Lung (tissue), 12 donors: ENCODE results near the gene SLC7A5. TPM values are rescaled to one million over a fixed set of nuclear protein-coding genes. Genes with fewer than 3 reads are reported as not detected.
"Not testable (repeated sequence)": the region's sequence is repeated elsewhere in the genome, so short reads cannot be mapped to it uniquely, and the experiment has no call there.

ENCODE experiments used
- ATAC-seq: fragments of 200-7000 bp; cut with Tn5 transposase; one replicate; pipeline ENCODE4 v1.9.1; 2020; ENCODE audit warnings: moderate number of reproducible peaks; ENCODE audit not compliant: insufficient read depth, low FRiP score
- DNase-seq, 3 donors: peaks; one replicate each; pipeline ENCODE4 v3.0.0-alpha.2; 2013 to 2017
- H3K27ac ChIP-seq, 2 donors: one replicate each; pipeline ENCODE4 v1.5.1; 2013; ENCODE audit warnings: mild to moderate bottlenecking in 2 of 2, moderate library complexity in 2 of 2, control low read depth in 1 of 2, inconsistent platforms in 1 of 2, low read depth in 1 of 2, low read length in 1 of 2
- H3K27me3 ChIP-seq, 3 donors: one replicate each; pipeline ENCODE4 v1.5.1; 2013; ENCODE audit warnings: low read length in 2 of 3; ENCODE audit not compliant: control insufficient read depth in 3 of 3, insufficient read depth in 3 of 3
- H3K36me3 ChIP-seq, 4 donors: one replicate each; pipeline ENCODE4 v1.5.1; 2013; ENCODE audit warnings: low read length in 4 of 4, mild to moderate bottlenecking in 1 of 4, moderate library complexity in 1 of 4; ENCODE audit not compliant: control insufficient read depth in 4 of 4, insufficient read depth in 4 of 4
- H3K4me1 ChIP-seq, 5 donors: one replicate each; pipeline ENCODE4 v1.5.1; 2013; ENCODE audit warnings: low read length in 5 of 5, mild to moderate bottlenecking in 2 of 5, moderate library complexity in 1 of 5; ENCODE audit not compliant: control insufficient read depth in 5 of 5, insufficient read depth in 5 of 5
- H3K4me3 ChIP-seq: one replicate; pipeline ENCODE4 v1.5.1; 2013; ENCODE audit warnings: mild to moderate bottlenecking, control low read depth, moderate library complexity
- H3K9ac ChIP-seq, 2 donors: one replicate each; pipeline ENCODE4 v1.5.1; 2013; ENCODE audit warnings: low read length in 2 of 2, control low read depth in 1 of 2; ENCODE audit not compliant: insufficient read depth in 1 of 2
- H3K9me3 ChIP-seq, 4 donors: one replicate each; pipeline ENCODE4 v1.5.1; 2013; ENCODE audit warnings: low read length in 3 of 4, mild to moderate bottlenecking in 1 of 4, moderate library complexity in 1 of 4; ENCODE audit not compliant: control insufficient read depth in 4 of 4, insufficient read depth in 3 of 4
- WGBS, 2 donors: extraction: QIAGEN DNeasy Blood & Tissue Kit; methylation state at CpG; one replicate each; pipeline ENCODE4 v1.1.7; 2013; 5-methylcytosine and 5-hydroxymethylcytosine counted together
- polyA plus RNA-seq, 2 donors: library from polyadenylated mRNA; stranded (reverse); fragments of 200-250 nt; gene quantifications; one replicate each; pipeline ENCODE4 v1.2.1, GENCODE V29; 2013
- total RNA-seq, 2 donors: library from RNA; depleted of rRNA in 1 of 2; stranded (reverse); fragments of >200 nt in 1 of 2; gene quantifications; one replicate each; pipeline ENCODE4 v1.2.1, GENCODE V29; 2014 to 2021
- TF ChIP-seq, protein P1 (sequence below): IDR thresholded peaks from 2 replicates; pipeline ENCODE4 v1.5.1; 2012; ENCODE audit warnings: mild to moderate bottlenecking; ENCODE audit errors: control extremely low read depth, extremely low read depth
- donor health status: control.
- donor health status: control.
- donor health status: Bipolar disorder and iron deficiency.
- donor health status: healthy.
- donor health status: DM: yes; HTN: yes; CAD: no.

The SLC7A5 gene
- total and polyA plus RNA-seq, 4 donors: 4.0 to 36.1 (median 19.8) TPM

DNA sequence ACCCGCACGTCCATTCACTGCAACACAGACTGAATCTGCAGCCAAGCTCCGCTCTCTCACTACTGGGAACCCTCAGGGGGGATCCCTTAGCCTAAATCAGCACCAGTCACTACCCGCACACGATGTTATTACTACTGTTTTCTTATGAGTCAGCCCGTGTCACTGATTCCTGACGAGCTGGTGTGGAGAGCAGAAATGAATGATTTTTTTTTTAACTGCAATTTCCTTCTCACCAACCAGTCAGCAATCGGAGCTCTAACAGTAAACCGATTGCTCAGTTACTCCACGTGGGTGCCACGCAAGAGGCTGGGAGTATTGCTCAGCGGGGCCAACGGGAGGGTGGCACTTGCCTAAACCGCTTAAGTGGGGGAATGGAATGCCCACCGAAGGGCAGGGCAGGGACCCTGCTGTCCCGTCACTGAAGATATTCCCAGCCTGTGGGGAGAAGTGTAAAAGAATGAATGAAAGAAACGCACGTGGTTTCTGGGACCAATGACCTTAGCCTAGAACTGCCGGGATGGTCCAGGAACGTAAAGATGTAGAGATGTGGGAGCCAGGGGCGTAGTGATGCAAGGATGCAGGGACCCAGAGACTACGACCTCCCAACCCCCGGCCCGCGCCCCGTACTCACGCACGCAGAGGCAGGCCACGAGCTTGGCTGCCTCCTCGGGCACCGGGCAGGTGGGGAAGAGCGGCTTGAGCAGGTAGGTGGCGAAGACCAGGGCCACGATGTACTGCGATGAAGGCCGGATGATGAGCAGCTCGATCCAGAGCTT lies 865 bp downstream of the SLC7A5 start:
- not testable (repeated sequence) for H3K27me3 ChIP-seq, H3K36me3 ChIP-seq, H3K27ac ChIP-seq, H3K9me3 ChIP-seq, H3K9ac ChIP-seq, DNase-seq
- ATAC-seq: peak; percentile 37
- H3K4me3 ChIP-seq: peak overlapping the region; percentile 11
- peaks cover 0 to 14% (median 5%) of the 10 kb centered on the region in 5 donors for H3K4me1 ChIP-seq
- 7 to 10% methylated on average over 36 to 37 of the region's 37 CpGs for WGBS, 2 donors

DNA sequence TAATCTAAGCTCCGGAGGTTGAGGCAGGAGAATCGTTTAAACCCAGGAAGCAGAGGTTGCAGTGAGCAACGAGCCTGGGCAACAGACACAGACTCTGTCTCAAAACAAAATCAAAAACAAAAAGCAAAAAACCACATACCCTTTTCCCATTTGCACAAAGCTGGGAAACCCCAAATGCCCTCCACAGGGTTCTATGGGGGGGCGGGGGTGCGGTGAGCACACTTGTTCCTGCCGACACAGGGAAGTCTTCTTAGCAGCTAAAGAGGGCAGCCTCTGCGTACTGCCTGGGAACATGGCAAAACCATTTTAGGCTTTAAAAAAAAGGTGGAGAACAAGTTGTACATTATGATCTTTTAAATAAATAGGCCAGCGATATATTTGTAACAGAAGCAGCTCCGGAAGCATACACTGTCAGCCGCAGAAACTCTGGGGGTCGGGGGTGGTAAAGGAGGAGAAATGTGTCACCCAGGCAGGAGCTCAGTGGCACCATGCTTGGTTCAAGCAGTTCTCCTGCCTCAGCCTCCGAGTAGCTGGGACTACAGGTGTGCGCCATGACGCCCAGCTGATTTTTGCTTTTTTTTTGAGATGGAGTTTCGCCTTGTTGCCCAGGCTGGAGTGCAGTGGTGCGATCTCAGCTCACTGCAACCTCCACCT lies 3.3 kb downstream of the SLC7A5 start:
- H3K4me3 ChIP-seq, H3K27ac ChIP-seq, ATAC-seq, DNase-seq, H3K9me3 ChIP-seq, H3K27me3 ChIP-seq, H3K4me1 ChIP-seq, H3K36me3 ChIP-seq, H3K9ac ChIP-seq: not testable (repeated sequence)
- 68 to 77% methylated on average over 15 to 16 of the region's 16 CpGs for WGBS, 2 donors

DNA sequence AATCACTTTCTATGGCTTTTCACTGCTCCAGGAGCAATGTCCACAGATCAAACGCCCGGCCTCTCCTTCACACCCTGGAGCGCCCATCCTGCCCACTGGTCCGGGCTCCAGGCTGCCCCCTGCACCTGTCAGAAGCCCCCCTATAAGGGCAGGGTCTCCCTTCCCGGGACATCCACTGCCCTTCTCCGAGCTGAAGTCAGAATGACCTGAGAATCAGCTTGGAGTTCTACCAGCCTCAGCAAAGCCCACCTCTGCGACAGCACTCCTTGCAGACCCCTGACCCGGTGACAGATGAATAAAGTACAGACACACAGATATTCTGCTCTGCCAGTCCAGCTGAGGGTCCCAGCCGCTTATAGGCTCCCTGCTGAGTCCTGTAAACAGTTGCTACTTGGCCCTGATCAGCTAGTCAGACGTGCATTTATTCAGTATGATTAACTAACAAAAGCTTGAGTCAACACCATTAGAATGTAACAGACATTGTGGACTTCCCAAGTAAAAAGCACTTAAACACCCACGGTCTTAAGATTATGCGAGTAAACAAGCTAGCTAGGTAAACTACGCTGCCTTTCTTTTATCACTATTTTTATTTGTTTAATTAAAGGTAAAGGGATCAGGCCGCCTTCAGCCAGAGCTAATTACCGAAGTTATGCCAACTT lies 4.8 kb downstream of the SLC7A5 start:
- H3K4me3 ChIP-seq: no peak overlapping the region
- H3K27me3 ChIP-seq: no peaks in the 10 kb centered on the region
- ATAC-seq (no peak), DNase-seq (no peak)
- H3K27ac ChIP-seq: no peak overlapping the region
- H3K9me3 ChIP-seq: peaks cover 0 to under 1% (median 0%) of the 10 kb centered on the region in 4 donors
- H3K9ac ChIP-seq: no peak overlapping the region
- TF ChIP-seq, protein P1, sequence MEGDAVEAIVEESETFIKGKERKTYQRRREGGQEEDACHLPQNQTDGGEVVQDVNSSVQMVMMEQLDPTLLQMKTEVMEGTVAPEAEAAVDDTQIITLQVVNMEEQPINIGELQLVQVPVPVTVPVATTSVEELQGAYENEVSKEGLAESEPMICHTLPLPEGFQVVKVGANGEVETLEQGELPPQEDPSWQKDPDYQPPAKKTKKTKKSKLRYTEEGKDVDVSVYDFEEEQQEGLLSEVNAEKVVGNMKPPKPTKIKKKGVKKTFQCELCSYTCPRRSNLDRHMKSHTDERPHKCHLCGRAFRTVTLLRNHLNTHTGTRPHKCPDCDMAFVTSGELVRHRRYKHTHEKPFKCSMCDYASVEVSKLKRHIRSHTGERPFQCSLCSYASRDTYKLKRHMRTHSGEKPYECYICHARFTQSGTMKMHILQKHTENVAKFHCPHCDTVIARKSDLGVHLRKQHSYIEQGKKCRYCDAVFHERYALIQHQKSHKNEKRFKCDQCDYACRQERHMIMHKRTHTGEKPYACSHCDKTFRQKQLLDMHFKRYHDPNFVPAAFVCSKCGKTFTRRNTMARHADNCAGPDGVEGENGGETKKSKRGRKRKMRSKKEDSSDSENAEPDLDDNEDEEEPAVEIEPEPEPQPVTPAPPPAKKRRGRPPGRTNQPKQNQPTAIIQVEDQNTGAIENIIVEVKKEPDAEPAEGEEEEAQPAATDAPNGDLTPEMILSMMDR: no peak
- H3K4me1 ChIP-seq: peaks cover 0 to 8% (median 0%) of the 10 kb centered on the region in 5 donors
- H3K36me3 ChIP-seq: no peaks in the 10 kb centered on the region
- WGBS, 2 donors: 79 to 91% methylated on average over 15 of the region's 15 CpGs

DNA sequence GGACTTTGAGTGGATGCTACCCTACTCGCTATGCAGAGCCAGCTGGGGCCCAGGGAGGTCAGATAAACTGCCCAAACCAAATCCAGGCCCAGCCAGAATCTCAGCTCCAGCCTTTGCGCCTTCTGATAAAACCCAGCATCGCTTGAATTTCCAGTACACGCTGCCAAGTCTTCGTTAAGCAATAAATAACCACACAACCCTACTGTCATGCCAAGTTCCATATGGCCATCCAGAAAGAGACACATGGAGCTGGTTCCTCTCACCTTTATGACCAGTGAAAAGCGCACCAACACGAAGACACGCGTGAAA lies 6.0 kb downstream of the SLC7A5 start:
- whole genome bisulfite sequencing, 2 donors: 71 to 83% methylated on average over 9 of the region's 9 CpGs
- DNase-seq, H3K4me1 ChIP-seq, H3K9ac ChIP-seq, ATAC-seq, H3K27ac ChIP-seq, H3K9me3 ChIP-seq, H3K27me3 ChIP-seq, H3K36me3 ChIP-seq, H3K4me3 ChIP-seq: not testable (repeated sequence)

DNA sequence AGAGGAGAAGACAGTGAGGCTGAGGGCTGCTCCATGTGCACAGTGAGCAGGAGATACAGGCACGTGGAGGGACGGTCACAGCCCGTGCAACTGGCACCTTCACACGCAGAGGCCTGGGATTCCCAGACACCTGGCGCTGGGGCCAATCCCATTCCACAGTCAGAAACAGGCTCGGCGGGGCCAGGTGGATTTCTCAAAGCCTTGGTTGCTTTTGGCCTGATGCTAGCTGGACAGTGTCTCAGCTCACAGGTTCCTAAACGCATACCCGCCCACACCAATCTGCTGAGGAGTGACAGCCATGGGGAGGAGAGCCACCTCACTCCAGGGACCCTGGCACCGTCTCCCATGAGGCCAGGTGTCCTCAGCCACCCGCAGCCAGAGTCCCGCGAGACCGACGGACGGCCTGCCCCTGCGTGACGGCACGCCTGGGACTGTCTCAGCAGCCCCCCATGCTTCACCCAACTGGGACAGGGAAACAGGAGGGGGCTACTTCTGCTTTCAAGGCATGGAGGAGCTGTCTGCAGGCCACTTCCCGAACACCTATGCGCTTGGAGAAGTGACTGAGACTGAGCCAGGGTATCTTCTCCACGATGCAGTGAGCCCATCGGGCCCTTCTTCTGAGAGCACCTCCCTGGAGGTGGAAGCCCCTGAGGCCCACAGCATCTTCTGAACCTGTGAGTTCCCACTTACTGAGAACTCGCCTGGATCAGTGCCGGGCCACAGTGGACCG lies 6.5 kb downstream of the SLC7A5 start:
- H3K36me3 ChIP-seq, H3K4me3 ChIP-seq, H3K27ac ChIP-seq, H3K4me1 ChIP-seq, DNase-seq, ATAC-seq, H3K9me3 ChIP-seq, H3K27me3 ChIP-seq, H3K9ac ChIP-seq: not testable (repeated sequence)
- 92% methylated on average over 26 of the region's 26 CpGs for WGBS, 2 donors

DNA sequence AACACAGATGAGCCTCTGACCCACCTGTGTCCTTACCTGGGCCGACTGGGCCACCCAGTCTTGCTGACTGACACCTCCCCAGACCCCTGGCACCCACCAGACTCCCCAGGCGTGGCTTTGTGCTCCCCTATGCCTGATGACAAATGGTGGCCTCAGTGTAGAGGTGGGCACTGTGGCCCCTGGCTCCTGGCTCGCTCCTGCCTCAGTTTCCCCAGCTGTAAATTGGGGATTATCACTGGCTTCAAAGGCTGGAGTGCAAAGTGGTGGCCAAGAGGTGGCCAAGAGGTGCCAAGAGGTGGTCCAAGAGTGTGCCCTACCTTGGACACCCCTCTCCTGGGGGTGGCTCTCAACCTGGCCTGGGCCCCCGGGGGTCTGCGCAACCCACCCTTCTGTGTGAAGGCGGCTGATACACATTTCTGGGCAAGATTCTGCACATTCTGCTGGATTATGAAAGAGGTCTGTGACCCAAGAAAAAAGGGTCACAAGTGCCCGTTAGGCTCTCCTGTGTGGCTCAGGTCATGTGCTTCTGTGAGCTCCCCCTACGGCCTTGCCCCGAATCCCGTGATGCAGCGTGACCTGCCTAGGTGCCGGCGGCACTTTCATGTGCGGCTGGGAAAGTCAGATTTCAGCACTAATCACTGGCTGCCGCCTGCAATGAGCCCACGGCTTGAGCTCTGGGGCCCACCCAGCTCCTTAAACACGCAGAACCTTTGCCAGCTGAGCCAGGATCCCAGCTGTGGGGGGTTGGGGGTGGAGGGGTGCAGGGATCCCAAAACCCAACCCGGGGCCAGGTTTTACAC lies 7.8 kb downstream of the SLC7A5 start:
- ATAC-seq, DNase-seq, H3K36me3 ChIP-seq, H3K4me1 ChIP-seq, H3K27me3 ChIP-seq, H3K9ac ChIP-seq, H3K9me3 ChIP-seq, H3K27ac ChIP-seq, H3K4me3 ChIP-seq: not testable (repeated sequence)
- 81 to 85% methylated on average over 18 of the region's 18 CpGs for WGBS, 2 donors
